ENCODE measurements around the gene ABCC6.

GRCh38 chr16:16099320-16099719 lies 124.0 kb downstream of the ABCC6 start:
- TF ChIP-seq, protein P1, sequence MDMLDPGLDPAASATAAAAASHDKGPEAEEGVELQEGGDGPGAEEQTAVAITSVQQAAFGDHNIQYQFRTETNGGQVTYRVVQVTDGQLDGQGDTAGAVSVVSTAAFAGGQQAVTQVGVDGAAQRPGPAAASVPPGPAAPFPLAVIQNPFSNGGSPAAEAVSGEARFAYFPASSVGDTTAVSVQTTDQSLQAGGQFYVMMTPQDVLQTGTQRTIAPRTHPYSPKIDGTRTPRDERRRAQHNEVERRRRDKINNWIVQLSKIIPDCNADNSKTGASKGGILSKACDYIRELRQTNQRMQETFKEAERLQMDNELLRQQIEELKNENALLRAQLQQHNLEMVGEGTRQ (IDR thresholded peaks at IDR 0.05; ENCODE audit: low read depth, low read length) = no peak
- TF ChIP-seq, protein P2, sequence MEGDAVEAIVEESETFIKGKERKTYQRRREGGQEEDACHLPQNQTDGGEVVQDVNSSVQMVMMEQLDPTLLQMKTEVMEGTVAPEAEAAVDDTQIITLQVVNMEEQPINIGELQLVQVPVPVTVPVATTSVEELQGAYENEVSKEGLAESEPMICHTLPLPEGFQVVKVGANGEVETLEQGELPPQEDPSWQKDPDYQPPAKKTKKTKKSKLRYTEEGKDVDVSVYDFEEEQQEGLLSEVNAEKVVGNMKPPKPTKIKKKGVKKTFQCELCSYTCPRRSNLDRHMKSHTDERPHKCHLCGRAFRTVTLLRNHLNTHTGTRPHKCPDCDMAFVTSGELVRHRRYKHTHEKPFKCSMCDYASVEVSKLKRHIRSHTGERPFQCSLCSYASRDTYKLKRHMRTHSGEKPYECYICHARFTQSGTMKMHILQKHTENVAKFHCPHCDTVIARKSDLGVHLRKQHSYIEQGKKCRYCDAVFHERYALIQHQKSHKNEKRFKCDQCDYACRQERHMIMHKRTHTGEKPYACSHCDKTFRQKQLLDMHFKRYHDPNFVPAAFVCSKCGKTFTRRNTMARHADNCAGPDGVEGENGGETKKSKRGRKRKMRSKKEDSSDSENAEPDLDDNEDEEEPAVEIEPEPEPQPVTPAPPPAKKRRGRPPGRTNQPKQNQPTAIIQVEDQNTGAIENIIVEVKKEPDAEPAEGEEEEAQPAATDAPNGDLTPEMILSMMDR (conservative IDR thresholded peaks at IDR 0.05; ENCODE audit: low read depth, low read length) = no peak
- no peak for TF ChIP-seq CHD1 (IDR thresholded peaks at IDR 0.05; ENCODE audit: low read depth, low read length)
- TF ChIP-seq POLR2A (IDR thresholded peaks at IDR 0.05; ENCODE audit: low read depth, low read length) = no peak

All from IMR-90 (cell line).